ENCODE results near the gene CADM1.

The CADM1 gene

DNA sequence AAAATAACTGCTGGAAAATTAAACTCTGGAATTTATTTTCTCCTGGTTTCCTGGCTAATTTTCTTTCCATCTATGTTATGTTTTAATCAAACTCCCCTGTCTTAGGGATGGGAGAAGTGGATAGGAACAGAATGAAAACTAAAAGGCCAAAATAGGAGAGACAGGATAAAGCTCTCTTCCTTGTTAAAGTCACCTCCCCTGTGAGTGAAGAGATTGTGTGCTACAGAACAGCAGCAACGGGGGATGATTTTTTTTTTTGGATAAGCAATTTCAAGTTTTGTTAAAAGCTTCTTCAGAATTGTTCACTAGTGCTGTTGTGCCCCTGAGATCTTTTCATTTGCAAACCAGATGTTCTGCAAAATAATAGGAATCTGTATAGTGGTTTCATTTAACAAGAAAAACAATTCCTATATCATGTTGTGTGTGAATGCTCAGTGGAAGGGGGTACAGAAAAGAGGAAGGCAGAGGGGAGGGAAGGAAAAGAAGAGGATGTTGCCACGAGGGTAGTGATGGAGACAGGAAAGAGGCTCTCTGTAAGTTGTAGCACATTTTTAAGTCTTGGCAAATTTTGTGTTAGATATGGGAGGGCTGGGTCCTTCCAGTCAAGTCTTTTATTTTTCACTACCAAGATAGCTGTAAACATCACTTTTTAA is 301.2 kb downstream of the CADM1 start:
- Histone ChIP-seq H3K4me3 (ENCODE audit: low read depth in 1 of 2, low read length in 1 of 2) (no peak overlapping the region), H3K36me3 (no peaks in the 10 kb centered on the region)
- TF ChIP-seq, protein P1, sequence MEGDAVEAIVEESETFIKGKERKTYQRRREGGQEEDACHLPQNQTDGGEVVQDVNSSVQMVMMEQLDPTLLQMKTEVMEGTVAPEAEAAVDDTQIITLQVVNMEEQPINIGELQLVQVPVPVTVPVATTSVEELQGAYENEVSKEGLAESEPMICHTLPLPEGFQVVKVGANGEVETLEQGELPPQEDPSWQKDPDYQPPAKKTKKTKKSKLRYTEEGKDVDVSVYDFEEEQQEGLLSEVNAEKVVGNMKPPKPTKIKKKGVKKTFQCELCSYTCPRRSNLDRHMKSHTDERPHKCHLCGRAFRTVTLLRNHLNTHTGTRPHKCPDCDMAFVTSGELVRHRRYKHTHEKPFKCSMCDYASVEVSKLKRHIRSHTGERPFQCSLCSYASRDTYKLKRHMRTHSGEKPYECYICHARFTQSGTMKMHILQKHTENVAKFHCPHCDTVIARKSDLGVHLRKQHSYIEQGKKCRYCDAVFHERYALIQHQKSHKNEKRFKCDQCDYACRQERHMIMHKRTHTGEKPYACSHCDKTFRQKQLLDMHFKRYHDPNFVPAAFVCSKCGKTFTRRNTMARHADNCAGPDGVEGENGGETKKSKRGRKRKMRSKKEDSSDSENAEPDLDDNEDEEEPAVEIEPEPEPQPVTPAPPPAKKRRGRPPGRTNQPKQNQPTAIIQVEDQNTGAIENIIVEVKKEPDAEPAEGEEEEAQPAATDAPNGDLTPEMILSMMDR (IDR thresholded peaks at IDR 0.05): no peak

DNA sequence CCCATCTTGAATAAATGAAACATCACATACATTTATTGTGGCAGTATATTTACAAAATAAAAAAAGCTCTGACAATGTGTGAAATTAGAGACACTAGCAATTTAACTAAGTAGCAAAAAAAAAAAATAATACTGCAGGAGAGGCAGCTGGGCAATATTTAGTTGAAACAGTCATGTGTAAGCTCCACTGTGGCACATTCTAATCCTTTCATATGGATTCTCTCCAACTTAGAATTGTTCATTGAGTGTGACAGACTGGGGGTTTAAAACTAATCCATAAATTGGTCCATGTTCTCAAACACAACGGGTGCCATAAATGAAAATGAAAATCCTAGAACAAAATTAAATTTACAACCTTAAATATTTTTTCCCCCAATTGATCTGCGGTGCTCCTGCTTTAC is 302.1 kb downstream of the CADM1 start:
- Histone ChIP-seq H3K36me3 (no peaks in the 10 kb centered on the region), H3K27me3 (no peaks in the 10 kb centered on the region), H3K9me3 (no peaks in the 10 kb centered on the region), H3K4me3 (ENCODE audit: low read depth in 1 of 2, low read length in 1 of 2) (no peak overlapping the region), H3K27ac (no peak overlapping the region), H3K4me1 (ENCODE audit: control insufficient read depth in 1 of 2, insufficient read depth in 1 of 2, low read depth in 1 of 2, low read length in 1 of 2) (no peaks in the 10 kb centered on the region)
- TF ChIP-seq, protein P1 (IDR thresholded peaks at IDR 0.05): no peak

More for the DNA sequence above, 301.2 kb downstream of the CADM1 start:
- no peaks in the 10 kb centered on the region for H3K27me3 ChIP-seq
- no peak overlapping the region for H3K27ac ChIP-seq
- no peaks in the 10 kb centered on the region for H3K9me3 ChIP-seq
- no peaks in the 10 kb centered on the region for H3K4me1 ChIP-seq (ENCODE audit: control insufficient read depth in 1 of 2, insufficient read depth in 1 of 2, low read depth in 1 of 2, low read length in 1 of 2)

DNA sequence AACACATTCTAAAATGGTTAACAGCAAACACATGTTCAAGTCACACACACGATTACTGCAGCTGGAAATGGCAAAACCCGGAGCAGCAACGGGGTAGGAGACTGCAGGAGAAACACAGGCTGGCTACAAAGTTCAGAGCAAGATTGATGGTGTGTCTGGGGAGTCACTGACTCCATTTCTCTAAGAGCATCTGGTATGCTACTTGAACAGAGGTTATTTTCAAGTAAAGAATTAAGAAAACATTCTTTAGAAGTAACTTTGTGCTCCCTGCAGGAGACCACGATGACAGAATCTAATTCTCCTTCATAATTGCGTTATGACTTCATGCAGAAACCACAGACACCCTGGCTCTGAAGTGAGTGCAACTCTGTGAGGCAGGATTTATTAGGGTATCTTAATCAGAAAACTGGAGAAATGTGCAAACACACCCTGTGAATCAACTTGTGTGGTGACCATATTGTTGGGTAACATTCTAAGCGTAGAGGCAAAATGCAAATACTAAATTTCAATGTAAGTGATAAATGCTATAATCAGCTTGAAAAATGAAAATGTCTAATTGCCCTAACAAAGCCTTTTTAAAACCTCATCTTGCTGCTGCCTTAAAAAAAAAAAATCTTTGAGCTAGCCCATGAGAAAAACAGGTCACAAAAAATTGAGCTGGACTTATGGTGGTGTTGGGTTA is 303.0 kb downstream of the CADM1 start:
- Histone ChIP-seq H3K36me3 (no peaks in the 10 kb centered on the region), H3K4me1 (ENCODE audit: control insufficient read depth in 1 of 2, insufficient read depth in 1 of 2, low read depth in 1 of 2, low read length in 1 of 2) (no peaks in the 10 kb centered on the region), H3K27ac (no peak overlapping the region), H3K4me3 (ENCODE audit: low read depth in 1 of 2, low read length in 1 of 2) (no peak overlapping the region), H3K27me3 (no peaks in the 10 kb centered on the region), H3K9me3 (no peaks in the 10 kb centered on the region)
- TF ChIP-seq, protein P1 (IDR thresholded peaks at IDR 0.05): no peak

DNA sequence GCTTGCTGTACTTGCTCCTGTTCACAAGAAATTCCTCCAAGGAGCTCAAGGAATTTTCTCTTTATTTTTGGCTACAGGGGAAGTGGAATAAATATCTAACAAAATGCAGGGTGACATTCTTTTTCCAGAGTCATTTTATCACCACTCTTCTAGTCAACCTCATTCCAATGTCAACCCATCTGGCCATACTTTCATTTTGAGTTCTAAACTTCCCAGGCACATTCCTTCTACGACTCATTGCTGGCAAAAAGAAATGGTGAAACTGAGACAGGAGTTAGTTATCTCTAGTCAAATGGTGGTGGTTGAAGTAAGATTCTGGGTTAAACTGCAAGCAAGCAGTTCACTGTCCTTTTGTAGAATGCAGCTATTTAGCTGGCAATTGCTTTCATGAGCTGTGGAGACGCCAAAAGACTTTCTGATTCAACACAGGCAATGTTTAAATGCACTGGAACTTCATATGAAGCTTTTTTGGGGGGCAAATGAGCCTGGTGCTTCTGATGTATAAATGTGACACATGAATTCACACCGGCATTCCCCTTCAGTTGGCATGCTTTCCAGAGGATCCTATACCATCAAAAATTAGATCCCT is 304.6 kb downstream of the CADM1 start:
- no peaks in the 10 kb centered on the region for H3K36me3 ChIP-seq
- no peaks in the 10 kb centered on the region for H3K4me1 ChIP-seq (ENCODE audit: control insufficient read depth in 1 of 2, insufficient read depth in 1 of 2, low read depth in 1 of 2, low read length in 1 of 2)
- H3K27ac ChIP-seq: no peak overlapping the region
- TF ChIP-seq, protein P1 (IDR thresholded peaks at IDR 0.05): no peak
- no peaks in the 10 kb centered on the region for H3K27me3 ChIP-seq
- no peaks in the 10 kb centered on the region for H3K9me3 ChIP-seq
- no peak overlapping the region for H3K4me3 ChIP-seq (ENCODE audit: low read depth in 1 of 2, low read length in 1 of 2)

DNA sequence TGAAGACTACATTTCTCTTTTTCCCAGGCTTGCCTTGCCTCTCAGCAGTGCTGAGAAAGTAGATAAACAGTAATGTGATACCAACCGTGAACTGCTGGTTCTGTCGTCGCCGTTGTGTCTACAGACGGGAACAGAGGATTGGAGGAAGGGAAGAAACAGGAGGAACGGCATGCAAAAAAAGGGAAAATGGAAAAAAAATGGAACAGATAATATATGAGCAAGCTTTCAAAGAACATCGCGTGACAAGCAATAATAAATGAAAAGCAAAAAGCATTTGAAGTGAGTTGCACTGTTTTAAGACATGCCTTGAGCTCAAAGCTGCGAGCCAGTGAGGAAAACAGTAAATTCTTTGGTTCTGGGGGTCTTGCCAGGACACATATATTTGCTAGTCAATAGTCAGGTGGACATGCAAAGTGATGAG is 305.9 kb downstream of the CADM1 start:
- TF ChIP-seq, protein P1 (IDR thresholded peaks at IDR 0.05): no peak
- H3K36me3 ChIP-seq: no peaks in the 10 kb centered on the region
- no peaks in the 10 kb centered on the region for H3K27me3 ChIP-seq
- no peaks in the 10 kb centered on the region for H3K4me1 ChIP-seq (ENCODE audit: control insufficient read depth in 1 of 2, insufficient read depth in 1 of 2, low read depth in 1 of 2, low read length in 1 of 2)
- no peaks in the 10 kb centered on the region for H3K9me3 ChIP-seq
- no peak overlapping the region for H3K27ac ChIP-seq
- no peak overlapping the region for H3K4me3 ChIP-seq (ENCODE audit: low read depth in 1 of 2, low read length in 1 of 2)
